Muscle of arm (tissue), 12 donors: ENCODE measurements around the gene EIF4H. TPM values are rescaled to one million over a fixed set of nuclear protein-coding genes. Genes with fewer than 3 reads are reported as not detected.
"Not testable (repeated sequence)": the region's sequence is repeated elsewhere in the genome, so short reads cannot be mapped to it uniquely, and the experiment has no call there.

ENCODE experiments used
- DNase-seq: peaks from one replicate; pipeline ENCODE4 v3.0.0-alpha.2; 2013
- polyA plus RNA-seq, 12 donors: library from polyadenylated mRNA; unstranded; fragments of 120-200 nt; gene quantifications; one replicate each; pipeline ENCODE4 v1.2.1, GENCODE V29; 2013; ENCODE audit not compliant: insufficient read length in 12 of 12

EIF4H gene
- polyA plus RNA-seq, 12 donors, result 170 to 283 (median 213) TPM

GRCh38 chr7:74223711-74224510 lies 49.8 kb downstream of the EIF4H start:
- no peak for DNase-seq

- no peak for DNase-seq
Observed at GRCh38 chr7:74224511-74224832, 50.3 kb downstream of the EIF4H start.

- DNase-seq, result not testable (repeated sequence)
Observed at GRCh38 chr7:74224907-74225306, 50.8 kb downstream of the EIF4H start.

GRCh38 chr7:74225400-74225799 lies 51.2 kb downstream of the EIF4H start:
- no peak for DNase-seq

- DNase-seq, result no peak
Observed at GRCh38 chr7:74226633-74227032, 52.5 kb downstream of the EIF4H start.

- no peak for DNase-seq
Observed at GRCh38 chr7:74228951-74229900, 55.1 kb downstream of the EIF4H start.

- DNase-seq, result no peak
Observed at GRCh38 chr7:74230446-74231231, 56.5 kb downstream of the EIF4H start.

GRCh38 chr7:74231232-74231590 lies 57.1 kb downstream of the EIF4H start:
- DNase-seq, result no peak

GRCh38 chr7:74233655-74234285 lies 59.6 kb downstream of the EIF4H start:
- no peak for DNase-seq

GRCh38 chr7:74235518-74236268 lies 61.5 kb downstream of the EIF4H start:
- no peak for DNase-seq

GRCh38 chr7:74236284-74236683 lies 62.1 kb downstream of the EIF4H start:
- no peak for DNase-seq

- no peak for DNase-seq
Observed at GRCh38 chr7:74240482-74240881, 66.3 kb downstream of the EIF4H start.

- DNase-seq, result no peak
Observed at GRCh38 chr7:74242122-74242443, 67.9 kb downstream of the EIF4H start.

- DNase-seq, result no peak
Observed at GRCh38 chr7:74246497-74246896, 72.3 kb downstream of the EIF4H start.

Other genes with a start within 250 kb of the EIF4H start
- gene ELN, start 146.2 kb upstream of the EIF4H start, polyA plus RNA-seq, result 100 to 1,000 TPM in 6 of 12 donors, 10 to 100 TPM in 5, not detected in 1; 67.0 to 192 (median 103) TPM
- 10 to 100 TPM in 10 of 12 donors, 1 to 10 TPM in 1, not detected in 1; 9.6 to 34.0 (median 14.5) TPM for gene LIMK1, start 90.6 kb upstream of the EIF4H start, polyA plus RNA-seq
- gene LAT2, start 35.6 kb downstream of the EIF4H start, polyA plus RNA-seq, result 1 to 10 TPM in 10 of 12 donors, not detected in 2; 2.2 to 8.5 (median 3.5) TPM
- 10 to 100 TPM in 11 of 12 donors, not detected in 1; 32.0 to 52.5 (median 41.6) TPM for gene RFC2, start 80.0 kb downstream of the EIF4H start, polyA plus RNA-seq
- 10 to 100 TPM in 11 of 12 donors, not detected in 1; 12.1 to 30.6 (median 16.9) TPM for gene CLIP2, start 115.1 kb downstream of the EIF4H start, polyA plus RNA-seq